OCI-LY1 (cell line): ENCODE results near the gene SLC35F4.

Source experiments
- CTCF ChIP-seq: fragments of 200-600 bp; sonication (generic), shearing (Covaris generic); IDR thresholded peaks from 2 replicates; pipeline ENCODE4 v1.5.1; 2017; ENCODE audit warnings: mild to moderate bottlenecking, antibody characterized with exemption, low read length, moderate library complexity, mixed read lengths
- EZH2 ChIP-seq: fragments of 200-600 bp; sonication (generic), shearing (Covaris generic); IDR thresholded peaks from 2 replicates; pipeline ENCODE4 v1.8.0; 2017; ENCODE audit warnings: borderline replicate concordance, mixed run types, mild to moderate bottlenecking, antibody characterized with exemption, low read length, moderate library complexity, mixed read lengths

GRCh38 chr14:57533214-57533613 lies 332.7 kb downstream of the SLC35F4 start:
- peak; percentile 57 for TF ChIP-seq CTCF
- TF ChIP-seq EZH2 = no peak
